Activated CD8-positive, alpha-beta memory T cell treated with anti-CD3 and anti-CD28 coated beads, Interleukin-2, amount 50 U/mL, for 1 hour (primary cell): Measurements from ENCODE around the gene RAB31.
"Not testable (repeated sequence)": the region's sequence is repeated elsewhere in the genome, so short reads cannot be mapped to it uniquely, and the experiment has no call there.

Experiments used
- DNase-seq: peaks from one replicate; pipeline ENCODE4 v3.0.0-alpha.2; 2020; ENCODE audit errors: extremely low read depth

Gene RAB31

DNA sequence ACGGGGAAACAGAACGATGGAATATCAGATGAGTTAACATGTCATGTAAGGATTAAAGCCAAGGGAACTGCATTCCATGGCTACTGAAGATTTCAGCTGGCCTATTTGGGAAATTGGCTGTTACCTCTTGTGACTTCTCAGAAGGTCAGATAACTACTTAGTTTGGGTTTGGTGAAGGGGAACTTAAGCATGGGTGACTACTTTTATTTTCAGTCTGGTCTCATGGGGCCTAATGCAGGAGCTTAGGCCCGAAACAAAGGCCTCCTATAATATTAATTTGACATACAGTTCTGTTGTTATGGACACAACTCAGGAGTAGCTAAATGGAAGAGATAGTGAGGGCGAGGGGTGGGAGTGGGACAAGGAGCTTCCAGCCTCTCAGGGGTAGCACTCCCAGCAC is 133.7 kb downstream of the RAB31 start:
- DNase-seq = no peak

- no peak for DNase-seq
These were observed 134.3 kb downstream of the RAB31 start for GRCh38 chr18:9842448-9842847.

DNA sequence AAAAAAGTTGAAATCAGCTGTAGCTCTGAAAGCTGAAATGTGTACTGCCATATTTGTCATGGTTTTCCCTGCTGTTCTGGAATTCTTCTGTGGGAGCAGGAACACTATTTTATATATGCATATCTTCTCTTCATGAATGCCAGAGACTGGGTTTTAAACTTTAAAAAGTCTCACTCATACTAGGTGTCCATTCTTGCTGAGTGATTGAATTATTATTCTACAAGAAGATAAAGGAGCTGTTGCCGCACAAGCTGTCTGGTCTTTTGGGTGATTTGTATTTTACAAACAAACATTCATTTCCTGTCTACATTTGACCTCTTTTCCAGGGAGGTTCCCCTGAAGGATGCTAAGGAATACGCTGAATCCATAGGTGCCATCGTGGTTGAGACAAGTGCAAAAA is 137.2 kb downstream of the RAB31 start:
- DNase-seq = no peak

GRCh38 chr18:9846162-9846925 is 138.2 kb downstream of the RAB31 start:
- DNase-seq = no peak

- DNase-seq = no peak
These were observed 140.2 kb downstream of the RAB31 start for GRCh38 chr18:9848170-9848879.

DNA sequence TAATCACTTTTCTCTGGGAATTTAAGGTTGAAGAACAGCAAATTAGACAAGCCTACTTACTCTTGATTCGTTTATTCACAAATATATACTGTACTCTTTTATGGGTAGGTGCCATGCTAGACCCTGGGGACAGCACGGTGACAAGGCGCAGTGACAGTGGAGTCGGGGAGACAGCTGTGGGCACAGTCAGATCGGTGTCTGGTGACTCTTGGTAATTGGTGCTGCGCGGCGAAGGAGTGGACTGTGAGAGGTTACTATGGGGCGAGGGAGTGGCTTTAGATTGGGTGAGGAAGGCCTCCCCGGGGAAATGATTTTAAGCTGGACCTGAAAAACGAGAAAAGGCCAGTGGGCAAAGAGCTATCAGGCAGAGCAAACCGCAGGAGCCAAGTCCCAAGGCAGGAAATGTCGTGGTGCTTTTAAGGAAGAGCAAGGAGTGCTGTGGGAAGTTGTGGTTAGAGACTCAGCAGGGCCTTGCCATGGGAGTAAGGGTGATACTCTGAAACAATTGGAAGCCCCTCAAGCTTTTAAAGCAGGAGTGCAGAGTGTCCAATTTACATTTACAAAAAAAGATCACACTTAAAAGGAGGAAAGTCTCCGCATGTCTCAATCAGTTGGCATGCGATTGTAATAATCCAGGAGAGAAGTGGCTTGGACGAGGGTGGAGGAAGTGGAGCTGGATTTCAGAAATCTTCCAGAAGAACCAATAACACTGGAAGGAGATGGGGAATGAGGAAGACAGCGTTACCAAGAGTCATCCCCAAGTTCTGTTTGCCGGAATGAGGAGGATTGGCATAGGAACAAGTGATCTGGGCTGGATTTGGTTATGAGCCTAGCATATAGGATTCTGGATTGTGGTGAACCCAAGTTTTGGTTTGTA is 141.5 kb downstream of the RAB31 start:
- DNase-seq = no peak

DNA sequence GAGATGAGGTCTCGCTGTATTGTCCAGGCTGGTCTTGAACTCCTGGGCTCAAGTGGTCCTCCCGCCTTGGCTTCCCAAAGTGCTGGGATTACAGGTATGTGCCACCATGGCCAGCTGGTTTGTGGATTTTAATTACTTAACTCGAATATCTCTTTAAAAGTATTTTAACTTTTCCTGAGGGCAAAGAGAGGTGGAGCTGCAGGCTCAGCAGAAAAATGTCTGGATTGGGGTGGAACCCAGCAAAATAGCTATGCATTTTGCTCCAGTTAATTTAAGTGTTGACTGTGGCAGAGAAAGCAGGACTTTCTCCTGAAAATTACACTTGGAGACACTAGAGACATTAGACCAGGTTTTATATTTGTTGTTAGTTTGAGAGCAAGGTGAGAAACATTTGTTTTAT is 142.2 kb downstream of the RAB31 start:
- no peak for DNase-seq

- no peak for DNase-seq
These were observed 143.4 kb downstream of the RAB31 start for GRCh38 chr18:9851511-9851910.

- no peak for DNase-seq
These were observed 144.4 kb downstream of the RAB31 start for GRCh38 chr18:9852266-9853081.

GRCh38 chr18:9854801-9855676 is 146.9 kb downstream of the RAB31 start:
- no peak for DNase-seq

GRCh38 chr18:9855681-9856080 is 147.6 kb downstream of the RAB31 start:
- no peak for DNase-seq

- DNase-seq = no peak
These were observed 148.0 kb downstream of the RAB31 start for GRCh38 chr18:9856092-9856491.

DNA sequence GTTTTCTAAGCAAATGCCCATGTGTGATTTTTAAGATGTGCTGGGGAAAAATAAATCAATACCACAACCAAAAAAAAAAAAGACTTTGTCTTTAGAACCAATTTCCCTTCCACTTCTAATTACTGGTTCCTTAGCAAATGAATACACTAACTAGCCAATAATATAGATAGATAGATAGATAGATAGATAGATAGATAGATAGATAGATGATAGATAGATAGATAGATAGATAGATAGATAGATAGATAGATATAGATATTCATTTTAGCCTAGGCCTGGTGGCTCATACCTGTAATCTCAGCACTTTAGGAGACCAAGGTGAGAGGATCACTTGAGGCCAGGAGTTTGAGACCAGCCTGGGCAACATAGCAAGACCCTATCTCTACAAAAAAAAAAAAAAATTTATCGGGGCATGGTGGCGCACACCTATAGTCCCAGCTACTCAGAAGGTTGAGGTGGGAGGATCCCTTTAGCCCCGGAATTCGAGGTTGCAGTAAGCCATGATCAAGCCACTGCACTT is 149.4 kb downstream of the RAB31 start:
- DNase-seq = not testable (repeated sequence)

DNA sequence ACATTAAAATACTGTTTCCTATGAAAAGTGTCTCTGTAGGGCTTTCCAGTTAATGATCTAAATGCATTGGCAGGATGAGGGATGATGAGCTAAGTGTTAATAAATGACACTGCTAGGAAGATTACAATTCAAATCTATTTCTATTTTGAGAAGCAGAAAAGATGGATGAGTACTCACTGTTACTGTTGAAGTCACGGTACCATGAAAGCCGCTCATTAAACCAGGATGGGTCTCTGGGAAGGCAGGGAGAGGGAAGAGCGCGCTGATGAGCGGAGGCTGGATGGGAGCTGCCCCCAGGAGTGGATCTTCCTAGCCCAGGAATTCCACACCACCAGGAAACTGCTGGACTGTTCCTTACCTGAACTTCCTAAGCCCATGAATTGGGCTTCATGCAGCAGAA is 150.5 kb downstream of the RAB31 start:
- DNase-seq = no peak

DNA sequence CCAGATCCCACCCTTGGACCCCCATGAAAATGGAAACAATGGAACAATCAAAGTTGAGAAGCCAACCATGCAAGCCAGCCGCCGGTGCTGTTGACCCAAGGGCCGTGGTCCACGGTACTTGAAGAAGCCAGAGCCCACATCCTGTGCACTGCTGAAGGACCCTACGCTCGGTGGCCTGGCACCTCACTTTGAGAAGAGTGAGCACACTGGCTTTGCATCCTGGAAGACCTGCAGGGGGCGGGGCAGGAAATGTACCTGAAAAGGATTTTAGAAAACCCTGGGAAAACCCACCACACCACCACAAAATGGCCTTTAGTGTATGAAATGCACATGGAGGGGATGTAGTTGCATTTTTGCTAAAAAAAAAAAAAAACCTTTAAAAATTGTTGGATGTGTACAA is 151.1 kb downstream of the RAB31 start:
- DNase-seq = no peak

DNA sequence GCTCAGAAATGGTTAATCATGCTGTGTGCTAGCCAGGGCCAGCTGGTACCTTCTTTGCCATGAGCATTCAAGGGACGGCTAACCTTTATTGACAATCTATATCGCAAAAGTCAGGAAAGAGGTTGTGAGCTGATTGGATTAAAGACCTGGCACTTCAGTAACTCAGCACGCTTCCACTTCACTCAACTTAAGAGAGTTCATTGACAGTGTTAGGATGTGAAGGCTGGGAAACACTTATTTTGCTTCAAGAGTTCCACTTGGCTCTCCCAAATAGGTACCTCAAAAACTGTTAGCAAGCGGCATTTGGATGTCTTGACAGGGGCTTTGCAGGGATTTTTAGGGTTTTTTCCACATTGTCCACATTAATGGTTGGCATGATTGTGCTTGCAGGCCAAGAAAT is 152.6 kb downstream of the RAB31 start:
- DNase-seq = no peak

- DNase-seq = no peak
These were observed 153.1 kb downstream of the RAB31 start for GRCh38 chr18:9861157-9861556.

- no peak for DNase-seq
These were observed 153.8 kb downstream of the RAB31 start for GRCh38 chr18:9861933-9862332.

DNA sequence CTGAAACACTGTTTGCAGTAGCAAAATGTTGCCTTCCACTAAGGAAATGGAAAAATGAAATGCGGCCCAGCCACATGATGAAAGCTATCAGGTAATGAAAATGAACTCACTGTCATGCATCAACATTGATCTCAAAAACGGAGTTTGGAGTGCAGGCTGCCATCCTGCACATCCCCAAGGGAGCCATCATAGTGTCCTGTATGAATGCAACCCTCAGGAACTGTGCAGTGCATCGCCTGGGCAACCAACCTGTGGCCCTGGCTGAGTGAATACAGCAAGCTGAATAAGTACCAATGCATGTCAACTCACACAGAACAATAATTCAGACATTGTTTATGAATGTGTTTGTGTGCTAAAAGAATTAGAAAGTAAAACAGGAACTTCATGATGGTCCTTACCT is 154.6 kb downstream of the RAB31 start:
- DNase-seq = no peak

DNA sequence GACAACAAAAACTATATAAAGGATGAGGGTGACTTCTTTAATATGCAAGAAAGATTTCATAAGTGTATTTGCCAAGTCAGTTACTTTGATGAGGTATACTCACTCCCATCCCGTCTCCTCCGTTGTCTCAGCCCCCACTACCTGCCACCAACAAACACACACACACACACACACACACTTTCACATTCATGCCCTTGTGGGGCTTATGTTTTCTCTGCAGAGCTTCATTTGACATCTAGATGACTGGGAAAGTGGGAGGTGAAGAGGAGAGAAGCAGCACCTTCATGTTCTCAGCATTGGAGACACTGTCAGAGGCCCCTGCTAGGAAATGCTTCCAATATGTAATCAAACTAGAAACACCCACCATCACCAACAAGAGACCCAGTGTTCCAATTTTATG is 155.2 kb downstream of the RAB31 start:
- no peak for DNase-seq
